ENCODE results near the gene UFSP1. TPM values are rescaled to one million over a fixed set of nuclear protein-coding genes. Genes with fewer than 3 reads are reported as not detected.
A peak's percentile ranks its signal among the peaks of the same experiment; 100 is the strongest.
"Not testable (repeated sequence)": the region's sequence is repeated elsewhere in the genome, so short reads cannot be mapped to it uniquely, and the experiment has no call there.

UFSP1 gene
- 3.3 and 17.2 TPM in 2 replicates for total RNA-seq (2014; rRNA removed; shearing (Covaris generic); ENCODE audit: low replicate concordance)

GRCh38 chr7:100888988-100889750 lies at the start of gene UFSP1:
TSS of gene UFSP1 (minus strand) at chr7:100889715. CDS start at chr7:100889271, 444 bp downstream.
- Histone ChIP-seq H3K4me1 (ENCODE audit: low read length) (peaks cover 44% of the 10 kb centered on the region), H3K9me2 (replicated peaks; ENCODE audit: insufficient read depth, low read length) (no peaks in the 10 kb centered on the region), H3K4me3 (ENCODE audit: low read length) (peak within 1 kb of the TSS; percentile 88), H3K27ac (ENCODE audit: low read length) (peak within 1 kb of the TSS; percentile 78), H3K4me2 (ENCODE audit: low read depth, low read length, poor library complexity, severe bottlenecking) (peak within 1 kb of the TSS; percentile 85), H3K79me2 (ENCODE audit: low read length) (peaks cover 16% of the 10 kb centered on the region), H4K20me1 (ENCODE audit: insufficient read depth, low read depth, low read length) (no peaks in the 10 kb centered on the region), H2AFZ (ENCODE audit: low read length) (peak within 1 kb of the TSS; percentile 73), H3K27me3 (ENCODE audit: low read length) (no peaks in the 10 kb centered on the region), H3K9me3 (ENCODE audit: low read length) (no peaks in the 10 kb centered on the region), H3K9ac (ENCODE audit: low read length) (peak within 1 kb of the TSS; percentile 97), H3K36me3 (ENCODE audit: insufficient read depth, low read length) (peaks cover 23% of the 10 kb centered on the region)
- peak; percentile 62 for DNase-seq

- not testable (repeated sequence) for H3K9me2 ChIP-seq (replicated peaks; ENCODE audit: insufficient read depth, low read length)
These were observed 46.7 kb upstream of the UFSP1 start for GRCh38 chr7:100936167-100936566.

GRCh38 chr7:100935381-100935780 lies 45.9 kb upstream of the UFSP1 start:
- H3K27me3 ChIP-seq (ENCODE audit: low read length); H4K20me1 ChIP-seq (ENCODE audit: insufficient read depth, low read depth, low read length); H3K79me2 ChIP-seq (ENCODE audit: low read length); H3K9me3 ChIP-seq (ENCODE audit: low read length); H3K9me2 ChIP-seq (replicated peaks; ENCODE audit: insufficient read depth, low read length); H3K4me2 ChIP-seq (ENCODE audit: low read depth, low read length, poor library complexity, severe bottlenecking); DNase-seq; H3K4me1 ChIP-seq (ENCODE audit: low read length); H2AFZ ChIP-seq (ENCODE audit: low read length); H3K4me3 ChIP-seq (ENCODE audit: low read length); H3K27ac ChIP-seq (ENCODE audit: low read length); H3K36me3 ChIP-seq (ENCODE audit: insufficient read depth, low read length); H3K9ac ChIP-seq (ENCODE audit: low read length): not testable (repeated sequence)

More at GRCh38 chr7:100936167-100936566, 46.7 kb upstream of the UFSP1 start:
- not testable (repeated sequence) for H3K79me2 ChIP-seq (ENCODE audit: low read length); H3K36me3 ChIP-seq (ENCODE audit: insufficient read depth, low read length); H3K4me3 ChIP-seq (ENCODE audit: low read length); H3K27ac ChIP-seq (ENCODE audit: low read length); H3K4me2 ChIP-seq (ENCODE audit: low read depth, low read length, poor library complexity, severe bottlenecking); H2AFZ ChIP-seq (ENCODE audit: low read length); H3K9ac ChIP-seq (ENCODE audit: low read length); H3K9me3 ChIP-seq (ENCODE audit: low read length); DNase-seq; H3K27me3 ChIP-seq (ENCODE audit: low read length); H4K20me1 ChIP-seq (ENCODE audit: insufficient read depth, low read depth, low read length); H3K4me1 ChIP-seq (ENCODE audit: low read length)

GRCh38 chr7:100933734-100934133 lies 44.2 kb upstream of the UFSP1 start:
- Histone ChIP-seq H2AFZ (ENCODE audit: low read length) (no peak overlapping the region), H3K4me2 (ENCODE audit: low read depth, low read length, poor library complexity, severe bottlenecking) (no peak overlapping the region), H3K9me3 (ENCODE audit: low read length) (no peaks in the 10 kb centered on the region), H4K20me1 (ENCODE audit: insufficient read depth, low read depth, low read length) (no peaks in the 10 kb centered on the region), H3K27me3 (ENCODE audit: low read length) (no peaks in the 10 kb centered on the region), H3K36me3 (ENCODE audit: insufficient read depth, low read length) (no peaks in the 10 kb centered on the region), H3K79me2 (ENCODE audit: low read length) (no peaks in the 10 kb centered on the region), H3K27ac (ENCODE audit: low read length) (no peak overlapping the region), H3K4me3 (ENCODE audit: low read length) (no peak overlapping the region), H3K9me2 (replicated peaks; ENCODE audit: insufficient read depth, low read length) (no peaks in the 10 kb centered on the region), H3K4me1 (ENCODE audit: low read length) (no peaks in the 10 kb centered on the region), H3K9ac (ENCODE audit: low read length) (no peak overlapping the region)
- DNase-seq, result peak; percentile 50

GRCh38 chr7:100929808-100930174 lies 40.3 kb upstream of the UFSP1 start:
- H3K79me2 ChIP-seq (ENCODE audit: low read length), result no peaks in the 10 kb centered on the region
- no peak overlapping the region for H2AFZ ChIP-seq (ENCODE audit: low read length)
- no peaks in the 10 kb centered on the region for H3K36me3 ChIP-seq (ENCODE audit: insufficient read depth, low read length)
- no peaks in the 10 kb centered on the region for H3K9me3 ChIP-seq (ENCODE audit: low read length)
- no peak for DNase-seq
- H3K27me3 ChIP-seq (ENCODE audit: low read length), result no peaks in the 10 kb centered on the region
- H3K9me2 ChIP-seq (replicated peaks; ENCODE audit: insufficient read depth, low read length), result no peaks in the 10 kb centered on the region
- H3K4me3 ChIP-seq (ENCODE audit: low read length), result no peak overlapping the region
- no peaks in the 10 kb centered on the region for H3K4me1 ChIP-seq (ENCODE audit: low read length)
- H4K20me1 ChIP-seq (ENCODE audit: insufficient read depth, low read depth, low read length), result no peaks in the 10 kb centered on the region
- no peak overlapping the region for H3K4me2 ChIP-seq (ENCODE audit: low read depth, low read length, poor library complexity, severe bottlenecking)
- no peak overlapping the region for H3K27ac ChIP-seq (ENCODE audit: low read length)
- no peak overlapping the region for H3K9ac ChIP-seq (ENCODE audit: low read length)

- not testable (repeated sequence) for H3K27ac ChIP-seq (ENCODE audit: low read length); H3K9ac ChIP-seq (ENCODE audit: low read length); H3K4me1 ChIP-seq (ENCODE audit: low read length); H2AFZ ChIP-seq (ENCODE audit: low read length); H3K4me2 ChIP-seq (ENCODE audit: low read depth, low read length, poor library complexity, severe bottlenecking); H3K36me3 ChIP-seq (ENCODE audit: insufficient read depth, low read length); H3K4me3 ChIP-seq (ENCODE audit: low read length); H4K20me1 ChIP-seq (ENCODE audit: insufficient read depth, low read depth, low read length); H3K9me3 ChIP-seq (ENCODE audit: low read length); H3K27me3 ChIP-seq (ENCODE audit: low read length); H3K79me2 ChIP-seq (ENCODE audit: low read length); H3K9me2 ChIP-seq (replicated peaks; ENCODE audit: insufficient read depth, low read length); DNase-seq
These were observed 34.1 kb upstream of the UFSP1 start for GRCh38 chr7:100923616-100924015.

GRCh38 chr7:100921039-100921438 lies 31.5 kb upstream of the UFSP1 start:
- H3K27ac ChIP-seq (ENCODE audit: low read length), result no peak overlapping the region
- DNase-seq, result no peak
- no peak overlapping the region for H2AFZ ChIP-seq (ENCODE audit: low read length)
- H3K4me1 ChIP-seq (ENCODE audit: low read length), result no peaks in the 10 kb centered on the region
- no peaks in the 10 kb centered on the region for H4K20me1 ChIP-seq (ENCODE audit: insufficient read depth, low read depth, low read length)
- no peaks in the 10 kb centered on the region for H3K9me3 ChIP-seq (ENCODE audit: low read length)
- no peak overlapping the region for H3K4me3 ChIP-seq (ENCODE audit: low read length)
- H3K27me3 ChIP-seq (ENCODE audit: low read length), result no peaks in the 10 kb centered on the region
- H3K4me2 ChIP-seq (ENCODE audit: low read depth, low read length, poor library complexity, severe bottlenecking), result no peak overlapping the region
- no peaks in the 10 kb centered on the region for H3K9me2 ChIP-seq (replicated peaks; ENCODE audit: insufficient read depth, low read length)
- H3K9ac ChIP-seq (ENCODE audit: low read length), result no peak overlapping the region
- no peaks in the 10 kb centered on the region for H3K79me2 ChIP-seq (ENCODE audit: low read length)
- H3K36me3 ChIP-seq (ENCODE audit: insufficient read depth, low read length), result no peaks in the 10 kb centered on the region

- not testable (repeated sequence) for H3K4me3 ChIP-seq (ENCODE audit: low read length); H3K9ac ChIP-seq (ENCODE audit: low read length); H3K4me1 ChIP-seq (ENCODE audit: low read length); H3K27ac ChIP-seq (ENCODE audit: low read length); DNase-seq; H3K79me2 ChIP-seq (ENCODE audit: low read length); H3K36me3 ChIP-seq (ENCODE audit: insufficient read depth, low read length); H3K9me3 ChIP-seq (ENCODE audit: low read length); H3K27me3 ChIP-seq (ENCODE audit: low read length); H2AFZ ChIP-seq (ENCODE audit: low read length); H3K4me2 ChIP-seq (ENCODE audit: low read depth, low read length, poor library complexity, severe bottlenecking); H3K9me2 ChIP-seq (replicated peaks; ENCODE audit: insufficient read depth, low read length); H4K20me1 ChIP-seq (ENCODE audit: insufficient read depth, low read depth, low read length)
These were observed 30.4 kb upstream of the UFSP1 start for GRCh38 chr7:100919779-100920437.

All from Karpas-422 (cell line).